BLaER1 treated with 17β-estradiol and CSF1 and Interleukin-3, amounts not matched to agents 10 nM and 100 nM (cell line): ENCODE results near the gene TTC3.
A peak's percentile ranks its signal among the peaks of the same experiment; 100 is the strongest.

Source experiments
- H3K27ac ChIP-seq, 11 experiments: shearing (Covaris generic); formaldehyde crosslinking; 2 replicates each; pipeline ENCODE4 v1.8.1; 2022
- H3K27me3 ChIP-seq, 11 experiments: shearing (Covaris generic); formaldehyde crosslinking; 2 replicates each; pipeline ENCODE4 v1.8.1; 2022
- H3K36me3 ChIP-seq, 11 experiments: shearing (Covaris generic); formaldehyde crosslinking; 2 replicates each; pipeline ENCODE4 v1.8.1; 2022
- H3K4me1 ChIP-seq, 10 experiments: shearing (Covaris generic); formaldehyde crosslinking; 2 replicates each; pipeline ENCODE4 v1.8.1; 2022
- H3K4me2 ChIP-seq, 11 experiments: shearing (Covaris generic); formaldehyde crosslinking; 2 replicates each; pipeline ENCODE4 v1.8.1; 2022
- H3K4me3 ChIP-seq, 10 experiments: shearing (Covaris generic); formaldehyde crosslinking; 2 replicates each; pipeline ENCODE4 v1.8.1; 2022
- H3K9ac ChIP-seq, 11 experiments: shearing (Covaris generic); formaldehyde crosslinking; 2 replicates each; pipeline ENCODE4 v1.8.1; 2022
- H3K9me3 ChIP-seq, 11 experiments: shearing (Covaris generic); formaldehyde crosslinking; replicated peaks in 1 of 11; 2 replicates each; pipeline ENCODE4 v1.8.1; 2022
- H4K20me1 ChIP-seq, 11 experiments: shearing (Covaris generic); formaldehyde crosslinking; 2 replicates each; pipeline ENCODE4 v1.8.1; 2022
- Cebpa-rat ChIP-seq, 11 experiments: shearing (Covaris generic); IDR thresholded peaks; 2 replicates each; pipeline ENCODE4 v1.8.1; 2022

Gene TTC3

GRCh38 chr21:37197746-37198145 lies 124.7 kb downstream of the TTC3 start:
- H3K4me3 ChIP-seq, result no peak overlapping the region
- peaks cover 97 to 100% (median 100%) of the 10 kb centered on the region in 11 experiments for H3K36me3 ChIP-seq
- H3K27ac ChIP-seq, result no peak overlapping the region
- TF ChIP-seq Cebpa-rat (IDR thresholded peaks at IDR 0.05), result no peak
- no peaks in the 10 kb centered on the region for H4K20me1 ChIP-seq
- no peak overlapping the region for H3K9ac ChIP-seq
- no peak overlapping the region for H3K4me2 ChIP-seq
- H3K9me3 ChIP-seq, result no peaks in the 10 kb centered on the region
- H3K4me1 ChIP-seq, result no peaks in the 10 kb centered on the region
- H3K27me3 ChIP-seq, result no peaks in the 10 kb centered on the region

GRCh38 chr21:37199057-37199924 lies 126.2 kb downstream of the TTC3 start:
- no peaks in the 10 kb centered on the region for H3K4me1 ChIP-seq
- H3K36me3 ChIP-seq, result peaks cover 86 to 100% (median 92%) of the 10 kb centered on the region in 11 experiments
- H3K9me3 ChIP-seq, result no peaks in the 10 kb centered on the region
- no peaks in the 10 kb centered on the region for H3K27me3 ChIP-seq
- no peak overlapping the region for H3K9ac ChIP-seq
- H4K20me1 ChIP-seq, result no peaks in the 10 kb centered on the region
- H3K4me2 ChIP-seq, result no peak overlapping the region
- no peak overlapping the region for H3K4me3 ChIP-seq
- no peak overlapping the region for H3K27ac ChIP-seq
- TF ChIP-seq Cebpa-rat (IDR thresholded peaks at IDR 0.05), result no peak

GRCh38 chr21:37200641-37201480 lies 127.8 kb downstream of the TTC3 start:
- Histone ChIP-seq H4K20me1 (no peaks in the 10 kb centered on the region), H3K27ac (no peak overlapping the region), H3K9me3 (no peaks in the 10 kb centered on the region), H3K4me3 (no peak overlapping the region), H3K9ac (no peak overlapping the region), H3K27me3 (no peaks in the 10 kb centered on the region), H3K4me2 (no peak overlapping the region), H3K36me3 (peaks cover 71 to 92% (median 78%) of the 10 kb centered on the region in 11 experiments), H3K4me1 (peaks cover 0 to under 1% (median 0%) of the 10 kb centered on the region in 10 experiments; a peak in 1 of 20 replicates)
- TF ChIP-seq Cebpa-rat (IDR thresholded peaks at IDR 0.05), result no peak

- Histone ChIP-seq H4K20me1 (no peaks in the 10 kb centered on the region; a peak in 1 of 22 replicates), H3K4me3 (no peak overlapping the region), H3K4me1 (peaks cover 11 to 16% (median 12%) of the 10 kb centered on the region in 10 experiments), H3K4me2 (no peak overlapping the region), H3K36me3 (peaks cover 55 to 76% (median 62%) of the 10 kb centered on the region in 11 experiments), H3K9ac (no peak overlapping the region), H3K27ac (no peak overlapping the region), H3K27me3 (no peaks in the 10 kb centered on the region), H3K9me3 (no peaks in the 10 kb centered on the region)
- TF ChIP-seq Cebpa-rat (IDR thresholded peaks at IDR 0.05), result no peak
These were observed 129.4 kb downstream of the TTC3 start for GRCh38 chr21:37202221-37203110.

- TF ChIP-seq Cebpa-rat (IDR thresholded peaks at IDR 0.05), result no peak
- Histone ChIP-seq H3K27ac (no peak overlapping the region), H3K9me3 (peaks cover 0 to 6% (median 3%) of the 10 kb centered on the region in 11 experiments; a peak in 14 of 22 replicates), H3K4me3 (no peak overlapping the region), H4K20me1 (no peaks in the 10 kb centered on the region; a peak in 1 of 22 replicates), H3K9ac (no peak overlapping the region), H3K4me2 (no peak overlapping the region), H3K36me3 (peaks cover 35 to 55% (median 41%) of the 10 kb centered on the region in 11 experiments), H3K27me3 (no peaks in the 10 kb centered on the region), H3K4me1 (peaks cover 24 to 36% (median 31%) of the 10 kb centered on the region in 10 experiments)
These were observed 131.5 kb downstream of the TTC3 start for GRCh38 chr21:37204580-37204979.

- Histone ChIP-seq H3K36me3 (peaks cover 16 to 36% (median 21%) of the 10 kb centered on the region in 11 experiments), H3K27me3 (no peaks in the 10 kb centered on the region), H3K9ac (no peak overlapping the region), H3K9me3 (peaks cover 0 to 16% (median 12%) of the 10 kb centered on the region in 11 experiments; a peak in 19 of 22 replicates), H3K4me2 (peak overlapping the region in 9 of 11 experiments; percentile 74 to 95 (median 88); a peak in 13 of 22 replicates), H3K4me1 (peaks cover 30 to 36% (median 33%) of the 10 kb centered on the region in 10 experiments), H3K4me3 (no peak overlapping the region), H4K20me1 (no peaks in the 10 kb centered on the region; a peak in 1 of 22 replicates), H3K27ac (peak overlapping the region in 1 of 11 experiments; percentile 76; a peak in 1 of 22 replicates)
- TF ChIP-seq Cebpa-rat (IDR thresholded peaks at IDR 0.05), result no peak
These were observed 133.4 kb downstream of the TTC3 start for GRCh38 chr21:37206496-37206895.

GRCh38 chr21:37207441-37208009 lies 134.5 kb downstream of the TTC3 start:
- peak overlapping the region in 10 of 11 experiments; percentile 46 to 82 (median 70); a peak in 20 of 22 replicates for H3K27ac ChIP-seq

More at GRCh38 chr21:37207441-37208009, 134.5 kb downstream of the TTC3 start:
- no peak for TF ChIP-seq Cebpa-rat (IDR thresholded peaks at IDR 0.05)
- peak overlapping the region; percentile 74 to 95 (median 88) for H3K4me2 ChIP-seq
- no peaks in the 10 kb centered on the region; a peak in 1 of 22 replicates for H4K20me1 ChIP-seq
- peaks cover 0 to 16% (median 12%) of the 10 kb centered on the region in 11 experiments; a peak in 19 of 22 replicates for H3K9me3 ChIP-seq
- peaks cover 30 to 36% (median 33%) of the 10 kb centered on the region in 10 experiments for H3K4me1 ChIP-seq
- peak overlapping the region in 4 of 10 experiments; percentile 2 to 29 (median 16); a peak in 4 of 20 replicates for H3K4me3 ChIP-seq
- peaks cover 7 to 26% (median 11%) of the 10 kb centered on the region in 11 experiments; a peak in 21 of 22 replicates for H3K36me3 ChIP-seq
- peak overlapping the region; percentile 53 to 72 (median 66); a peak in 19 of 22 replicates for H3K9ac ChIP-seq
- no peaks in the 10 kb centered on the region for H3K27me3 ChIP-seq
